Measurements from ENCODE around the gene SNX18. TPM values are rescaled to one million over a fixed set of nuclear protein-coding genes. Genes with fewer than 3 reads are reported as not detected.

Gene SNX18
- total RNA-seq, 1 donor from 2014 or later, result 17.2 TPM

- H3K9me3 Mint-ChIP-seq, result no peaks in the 10 kb centered on the region
- no peak overlapping the region for H3K27ac Mint-ChIP-seq
- no peak for DNase-seq (ENCODE audit: low spot score in 2 of 2, unreplicated experiment in 2 of 2)
- no peak for TF ChIP-seq CTCF (IDR thresholded peaks at IDR 0.05; ENCODE audit: unreplicated experiment)
- no peak overlapping the region for H3K4me3 Mint-ChIP-seq
- no peaks in the 10 kb centered on the region for H3K27me3 Mint-ChIP-seq (ENCODE audit: low read depth)
- peaks cover 46% of the 10 kb centered on the region for H3K4me1 Mint-ChIP-seq
- no peaks in the 10 kb centered on the region for H3K36me3 Mint-ChIP-seq
Measured at GRCh38 chr5:54524704-54525103, 7.1 kb downstream of the SNX18 start.

GRCh38 chr5:54525261-54525660 is 7.7 kb downstream of the SNX18 start:
- no peaks in the 10 kb centered on the region for H3K36me3 Mint-ChIP-seq

GRCh38 chr5:54525692-54526091 is 8.1 kb downstream of the SNX18 start:
- H3K27me3 Mint-ChIP-seq (ENCODE audit: low read depth), result no peaks in the 10 kb centered on the region
- no peak overlapping the region for H3K27ac Mint-ChIP-seq
- no peak overlapping the region for H3K4me3 Mint-ChIP-seq

More at GRCh38 chr5:54525261-54525660, 7.7 kb downstream of the SNX18 start:
- Mint-ChIP-seq H3K27ac (no peak overlapping the region), H3K4me1 (peaks cover 41% of the 10 kb centered on the region), H3K27me3 (ENCODE audit: low read depth) (no peaks in the 10 kb centered on the region), H3K4me3 (no peak overlapping the region), H3K9me3 (no peaks in the 10 kb centered on the region)
- TF ChIP-seq CTCF (IDR thresholded peaks at IDR 0.05; ENCODE audit: unreplicated experiment), result no peak
- no peak for DNase-seq (ENCODE audit: low spot score in 2 of 2, unreplicated experiment in 2 of 2)

GRCh38 chr5:54526604-54527288 is 9.2 kb downstream of the SNX18 start:
- no peaks in the 10 kb centered on the region for H3K36me3 Mint-ChIP-seq
- TF ChIP-seq CTCF (IDR thresholded peaks at IDR 0.05; ENCODE audit: unreplicated experiment), result no peak
- peaks cover 36% of the 10 kb centered on the region for H3K4me1 Mint-ChIP-seq

More at GRCh38 chr5:54525692-54526091, 8.1 kb downstream of the SNX18 start:
- H3K36me3 Mint-ChIP-seq, result no peaks in the 10 kb centered on the region
- no peaks in the 10 kb centered on the region for H3K9me3 Mint-ChIP-seq
- no peak for DNase-seq (ENCODE audit: low spot score in 2 of 2, unreplicated experiment in 2 of 2)
- no peak for TF ChIP-seq CTCF (IDR thresholded peaks at IDR 0.05; ENCODE audit: unreplicated experiment)
- H3K4me1 Mint-ChIP-seq, result peaks cover 37% of the 10 kb centered on the region

GRCh38 chr5:54528633-54529209 is 11.2 kb downstream of the SNX18 start:
- H3K4me1 Mint-ChIP-seq, result peaks cover 24% of the 10 kb centered on the region
- H3K4me3 Mint-ChIP-seq, result no peak overlapping the region
- H3K27me3 Mint-ChIP-seq (ENCODE audit: low read depth), result no peaks in the 10 kb centered on the region
- H3K36me3 Mint-ChIP-seq, result no peaks in the 10 kb centered on the region
- H3K27ac Mint-ChIP-seq, result no peak overlapping the region
- no peak for TF ChIP-seq CTCF (IDR thresholded peaks at IDR 0.05; ENCODE audit: unreplicated experiment)
- no peak for DNase-seq (ENCODE audit: low spot score in 2 of 2, unreplicated experiment in 2 of 2)
- H3K9me3 Mint-ChIP-seq, result no peaks in the 10 kb centered on the region

More at GRCh38 chr5:54526604-54527288, 9.2 kb downstream of the SNX18 start:
- Mint-ChIP-seq H3K27me3 (ENCODE audit: low read depth) (no peaks in the 10 kb centered on the region), H3K27ac (no peak overlapping the region), H3K9me3 (no peaks in the 10 kb centered on the region), H3K4me3 (no peak overlapping the region)
- no peak for DNase-seq (ENCODE audit: low spot score in 2 of 2, unreplicated experiment in 2 of 2)

Measured in mesothelial cell of epicardium (in vitro differentiated cells).